Mesothelial cell of epicardium (in vitro differentiated cells): Measurements from ENCODE around the gene KCNQ2. TPM values are rescaled to one million over a fixed set of nuclear protein-coding genes. Genes with fewer than 3 reads are reported as not detected.

Experiments used
- DNase-seq, 2 experiments: peaks; one replicate each; pipeline ENCODE4 v3.0.0; 2021; ENCODE audit warnings: low spot score in 2 of 2; ENCODE audit not compliant: unreplicated experiment in 2 of 2
- H3K27ac Mint-ChIP-seq: 2 replicates; pipeline ENCODE4 v1.8.0; 2021; ENCODE audit warnings: mixed read lengths
- H3K27me3 Mint-ChIP-seq: 2 replicates; pipeline ENCODE4 v1.8.0; 2021; ENCODE audit warnings: low read depth, mixed read lengths
- H3K36me3 Mint-ChIP-seq: 2 replicates; pipeline ENCODE4 v1.8.0; 2021; ENCODE audit warnings: mixed read lengths
- H3K4me1 Mint-ChIP-seq: 2 replicates; pipeline ENCODE4 v1.8.0; 2021; ENCODE audit warnings: mixed read lengths
- H3K4me3 Mint-ChIP-seq: 2 replicates; pipeline ENCODE4 v1.8.0; 2021; ENCODE audit warnings: mild to moderate bottlenecking, moderate library complexity, mixed read lengths
- H3K9me3 Mint-ChIP-seq: 2 replicates; pipeline ENCODE4 v1.8.0; 2021; ENCODE audit warnings: mixed read lengths
- total RNA-seq: library from RNA; stranded (reverse); gene quantifications from 3 replicates; pipeline ENCODE4 v1.2.1, GENCODE V29; 2021
- TF ChIP-seq, protein P1 (sequence below): fragments of 200-600 bp; sonication (generic); IDR thresholded peaks from one replicate; pipeline ENCODE4 v1.5.0; 2021; ENCODE audit warnings: antibody characterized with exemption; ENCODE audit not compliant: unreplicated experiment

The KCNQ2 gene
- total RNA-seq, 1 donor from 2014 or later: 11.8 TPM

- Mint-ChIP-seq H3K9me3 (no peaks in the 10 kb centered on the region), H3K27ac (no peak overlapping the region), H3K36me3 (no peaks in the 10 kb centered on the region), H3K27me3 (peaks cover 13% of the 10 kb centered on the region), H3K4me1 (no peaks in the 10 kb centered on the region), H3K4me3 (no peak overlapping the region)
- TF ChIP-seq, protein P1, sequence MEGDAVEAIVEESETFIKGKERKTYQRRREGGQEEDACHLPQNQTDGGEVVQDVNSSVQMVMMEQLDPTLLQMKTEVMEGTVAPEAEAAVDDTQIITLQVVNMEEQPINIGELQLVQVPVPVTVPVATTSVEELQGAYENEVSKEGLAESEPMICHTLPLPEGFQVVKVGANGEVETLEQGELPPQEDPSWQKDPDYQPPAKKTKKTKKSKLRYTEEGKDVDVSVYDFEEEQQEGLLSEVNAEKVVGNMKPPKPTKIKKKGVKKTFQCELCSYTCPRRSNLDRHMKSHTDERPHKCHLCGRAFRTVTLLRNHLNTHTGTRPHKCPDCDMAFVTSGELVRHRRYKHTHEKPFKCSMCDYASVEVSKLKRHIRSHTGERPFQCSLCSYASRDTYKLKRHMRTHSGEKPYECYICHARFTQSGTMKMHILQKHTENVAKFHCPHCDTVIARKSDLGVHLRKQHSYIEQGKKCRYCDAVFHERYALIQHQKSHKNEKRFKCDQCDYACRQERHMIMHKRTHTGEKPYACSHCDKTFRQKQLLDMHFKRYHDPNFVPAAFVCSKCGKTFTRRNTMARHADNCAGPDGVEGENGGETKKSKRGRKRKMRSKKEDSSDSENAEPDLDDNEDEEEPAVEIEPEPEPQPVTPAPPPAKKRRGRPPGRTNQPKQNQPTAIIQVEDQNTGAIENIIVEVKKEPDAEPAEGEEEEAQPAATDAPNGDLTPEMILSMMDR: no peak
- DNase-seq: no peak
Measured at GRCh38 chr20:63428906-63429575, 43.4 kb downstream of the KCNQ2 start.

- H3K27me3 Mint-ChIP-seq: peaks cover 13% of the 10 kb centered on the region
- H3K9me3 Mint-ChIP-seq: no peaks in the 10 kb centered on the region
- no peak for DNase-seq
- no peaks in the 10 kb centered on the region for H3K36me3 Mint-ChIP-seq
- H3K4me3 Mint-ChIP-seq: no peak overlapping the region
- TF ChIP-seq, protein P1: no peak
- no peak overlapping the region for H3K27ac Mint-ChIP-seq
- H3K4me1 Mint-ChIP-seq: no peaks in the 10 kb centered on the region
Measured at GRCh38 chr20:63427724-63428330, 44.6 kb downstream of the KCNQ2 start.

GRCh38 chr20:63427206-63427605 is 45.2 kb downstream of the KCNQ2 start:
- TF ChIP-seq, protein P1: no peak

GRCh38 chr20:63425846-63426485 is 46.5 kb downstream of the KCNQ2 start:
- Mint-ChIP-seq H3K36me3 (no peaks in the 10 kb centered on the region), H3K4me3 (no peak overlapping the region), H3K27me3 (peaks cover 13% of the 10 kb centered on the region), H3K27ac (no peak overlapping the region), H3K9me3 (no peaks in the 10 kb centered on the region), H3K4me1 (no peaks in the 10 kb centered on the region)
- no peak for DNase-seq
- TF ChIP-seq, protein P1: no peak

More at GRCh38 chr20:63427206-63427605, 45.2 kb downstream of the KCNQ2 start:
- no peaks in the 10 kb centered on the region for H3K9me3 Mint-ChIP-seq
- H3K27me3 Mint-ChIP-seq: peaks cover 13% of the 10 kb centered on the region
- no peaks in the 10 kb centered on the region for H3K36me3 Mint-ChIP-seq
- DNase-seq: no peak
- H3K4me1 Mint-ChIP-seq: no peaks in the 10 kb centered on the region
- no peak overlapping the region for H3K4me3 Mint-ChIP-seq
- no peak overlapping the region for H3K27ac Mint-ChIP-seq

DNA sequence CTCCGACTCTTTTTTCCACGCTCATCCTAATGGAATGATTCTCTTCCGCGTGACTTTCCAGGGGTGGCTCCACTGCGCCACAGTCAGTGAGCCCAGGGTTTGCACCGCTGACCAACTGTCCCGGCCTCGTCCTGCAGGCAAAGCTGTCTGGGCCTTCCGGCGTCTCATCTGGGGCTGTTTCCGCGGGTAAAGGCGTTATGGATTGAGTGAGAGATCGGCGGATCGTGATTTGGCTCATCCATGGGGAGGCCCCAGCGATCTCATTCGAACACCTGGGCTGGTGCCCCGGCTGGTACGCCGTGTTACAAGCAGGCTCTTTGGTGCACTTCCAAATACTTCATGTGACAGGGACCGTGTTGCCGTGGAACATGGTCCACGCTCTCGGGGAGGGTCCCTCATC is 47.8 kb downstream of the KCNQ2 start:
- no peaks in the 10 kb centered on the region for H3K9me3 Mint-ChIP-seq
- TF ChIP-seq, protein P1: no peak

More for the DNA sequence above, 47.8 kb downstream of the KCNQ2 start:
- DNase-seq: no peak
- Mint-ChIP-seq H3K27me3 (peaks cover 13% of the 10 kb centered on the region), H3K4me1 (no peaks in the 10 kb centered on the region), H3K27ac (no peak overlapping the region), H3K36me3 (no peaks in the 10 kb centered on the region), H3K4me3 (no peak overlapping the region)
